ENCODE measurements around the gene C16orf78.

DNA sequence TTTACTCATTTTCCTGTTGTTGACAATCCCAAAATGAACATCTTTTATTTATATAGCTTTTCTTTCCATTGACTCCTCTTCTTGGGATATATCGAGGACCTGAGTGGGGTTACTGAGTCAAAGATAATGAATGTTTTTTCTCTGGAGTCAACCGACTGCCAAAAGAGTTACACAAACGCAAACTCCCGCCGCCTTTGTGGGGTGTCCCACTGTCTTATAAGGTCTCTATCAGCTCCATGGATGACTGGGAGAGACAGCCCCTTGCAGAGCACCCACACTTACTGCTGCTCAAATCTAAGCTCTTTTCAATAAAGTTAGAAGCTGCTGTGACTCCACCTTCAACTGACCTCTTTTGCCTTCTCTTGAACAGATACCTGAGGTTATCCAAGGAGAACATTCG lies 25.2 kb downstream of the C16orf78 start:
- TF ChIP-seq, protein P1, sequence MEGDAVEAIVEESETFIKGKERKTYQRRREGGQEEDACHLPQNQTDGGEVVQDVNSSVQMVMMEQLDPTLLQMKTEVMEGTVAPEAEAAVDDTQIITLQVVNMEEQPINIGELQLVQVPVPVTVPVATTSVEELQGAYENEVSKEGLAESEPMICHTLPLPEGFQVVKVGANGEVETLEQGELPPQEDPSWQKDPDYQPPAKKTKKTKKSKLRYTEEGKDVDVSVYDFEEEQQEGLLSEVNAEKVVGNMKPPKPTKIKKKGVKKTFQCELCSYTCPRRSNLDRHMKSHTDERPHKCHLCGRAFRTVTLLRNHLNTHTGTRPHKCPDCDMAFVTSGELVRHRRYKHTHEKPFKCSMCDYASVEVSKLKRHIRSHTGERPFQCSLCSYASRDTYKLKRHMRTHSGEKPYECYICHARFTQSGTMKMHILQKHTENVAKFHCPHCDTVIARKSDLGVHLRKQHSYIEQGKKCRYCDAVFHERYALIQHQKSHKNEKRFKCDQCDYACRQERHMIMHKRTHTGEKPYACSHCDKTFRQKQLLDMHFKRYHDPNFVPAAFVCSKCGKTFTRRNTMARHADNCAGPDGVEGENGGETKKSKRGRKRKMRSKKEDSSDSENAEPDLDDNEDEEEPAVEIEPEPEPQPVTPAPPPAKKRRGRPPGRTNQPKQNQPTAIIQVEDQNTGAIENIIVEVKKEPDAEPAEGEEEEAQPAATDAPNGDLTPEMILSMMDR (IDR thresholded peaks at IDR 0.05), result no peak
- TF ChIP-seq POLR2A (IDR thresholded peaks at IDR 0.05), result no peak
- no peak for TF ChIP-seq EP300 (IDR thresholded peaks at IDR 0.05; ENCODE audit: low read depth)
- TF ChIP-seq POLR2AphosphoS5 (IDR thresholded peaks at IDR 0.05), result no peak
